GM12874 (cell line): Measurements from ENCODE around the gene OGDHL.

Source experiments
- CTCF ChIP-seq: IDR thresholded peaks from 2 replicates; pipeline ENCODE4 v1.5.1; 2011; ENCODE audit warnings: low read depth, mild to moderate bottlenecking, control low read depth, low read length, moderate library complexity; ENCODE audit not compliant: insufficient read depth

Gene OGDHL

GRCh38 chr10:49752584-49752983 lies 9.5 kb downstream of the OGDHL start:
- TF ChIP-seq CTCF: no peak

- no peak for TF ChIP-seq CTCF
Measured at GRCh38 chr10:49751636-49752510, 10.2 kb downstream of the OGDHL start.

- TF ChIP-seq CTCF: no peak
Measured at GRCh38 chr10:49751216-49751615, 10.9 kb downstream of the OGDHL start.

GRCh38 chr10:49750546-49750945 lies 11.6 kb downstream of the OGDHL start:
- no peak for TF ChIP-seq CTCF

- TF ChIP-seq CTCF: no peak
Measured at GRCh38 chr10:49749556-49750491, 12.3 kb downstream of the OGDHL start.

GRCh38 chr10:49749144-49749543 lies 13.0 kb downstream of the OGDHL start:
- TF ChIP-seq CTCF: no peak

- TF ChIP-seq CTCF: no peak
Measured at GRCh38 chr10:49748006-49748405, 14.1 kb downstream of the OGDHL start.
